ENCODE measurements around the gene CORO2A.

The CORO2A gene, protein sequence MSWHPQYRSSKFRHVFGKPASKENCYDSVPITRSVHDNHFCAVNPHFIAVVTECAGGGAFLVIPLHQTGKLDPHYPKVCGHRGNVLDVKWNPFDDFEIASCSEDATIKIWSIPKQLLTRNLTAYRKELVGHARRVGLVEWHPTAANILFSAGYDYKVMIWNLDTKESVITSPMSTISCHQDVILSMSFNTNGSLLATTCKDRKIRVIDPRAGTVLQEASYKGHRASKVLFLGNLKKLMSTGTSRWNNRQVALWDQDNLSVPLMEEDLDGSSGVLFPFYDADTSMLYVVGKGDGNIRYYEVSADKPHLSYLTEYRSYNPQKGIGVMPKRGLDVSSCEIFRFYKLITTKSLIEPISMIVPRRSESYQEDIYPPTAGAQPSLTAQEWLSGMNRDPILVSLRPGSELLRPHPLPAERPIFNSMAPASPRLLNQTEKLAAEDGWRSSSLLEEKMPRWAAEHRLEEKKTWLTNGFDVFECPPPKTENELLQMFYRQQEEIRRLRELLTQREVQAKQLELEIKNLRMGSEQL

DNA sequence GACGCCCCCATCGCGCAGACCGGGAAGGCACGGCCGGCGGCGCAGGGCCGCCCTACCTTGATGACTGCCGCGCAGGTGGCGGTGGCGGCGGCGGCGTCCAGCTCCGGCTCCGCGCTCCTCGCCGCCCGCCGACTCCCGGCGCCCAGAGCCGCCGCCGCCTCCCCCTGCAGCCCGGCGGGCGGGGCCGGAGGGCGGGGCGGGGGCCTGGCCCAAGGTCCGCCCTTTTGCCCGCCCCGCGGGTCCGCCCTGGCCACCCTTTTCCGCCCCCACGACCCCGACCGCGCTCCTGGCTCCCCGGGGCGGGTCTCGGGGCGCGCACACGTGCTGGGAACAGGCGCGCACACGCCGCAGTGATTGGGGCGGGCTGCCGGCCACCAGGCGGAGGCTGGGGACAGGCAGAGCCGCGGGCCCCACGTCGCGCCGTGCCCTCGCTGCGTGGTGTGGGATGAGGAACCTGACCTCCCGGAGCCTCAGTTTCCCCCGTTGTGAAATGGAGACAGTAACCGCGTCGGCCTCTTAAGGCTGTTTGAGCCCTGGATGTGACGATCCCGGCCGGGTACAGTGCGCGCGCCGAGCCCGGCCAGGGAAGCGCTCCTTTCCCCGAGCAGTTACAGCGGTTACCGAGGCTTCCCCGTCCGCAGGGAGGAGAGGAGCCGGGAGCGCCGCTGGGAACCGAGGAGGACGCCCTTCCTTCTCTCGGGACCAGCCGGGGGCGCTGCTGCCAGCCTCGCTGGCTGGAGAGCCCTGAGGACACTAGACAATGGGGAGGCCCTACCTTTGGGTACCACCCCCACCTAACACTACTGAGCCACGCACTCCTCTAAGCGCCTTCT is at the start of gene CORO2A:
Gene CORO2A, minus strand, starts transcription at position 135 of the 833 bp plus-strand sequence. CDS start 34,977 bp downstream, outside the sequence.
- DNase-seq: peak; percentile 91

DNA sequence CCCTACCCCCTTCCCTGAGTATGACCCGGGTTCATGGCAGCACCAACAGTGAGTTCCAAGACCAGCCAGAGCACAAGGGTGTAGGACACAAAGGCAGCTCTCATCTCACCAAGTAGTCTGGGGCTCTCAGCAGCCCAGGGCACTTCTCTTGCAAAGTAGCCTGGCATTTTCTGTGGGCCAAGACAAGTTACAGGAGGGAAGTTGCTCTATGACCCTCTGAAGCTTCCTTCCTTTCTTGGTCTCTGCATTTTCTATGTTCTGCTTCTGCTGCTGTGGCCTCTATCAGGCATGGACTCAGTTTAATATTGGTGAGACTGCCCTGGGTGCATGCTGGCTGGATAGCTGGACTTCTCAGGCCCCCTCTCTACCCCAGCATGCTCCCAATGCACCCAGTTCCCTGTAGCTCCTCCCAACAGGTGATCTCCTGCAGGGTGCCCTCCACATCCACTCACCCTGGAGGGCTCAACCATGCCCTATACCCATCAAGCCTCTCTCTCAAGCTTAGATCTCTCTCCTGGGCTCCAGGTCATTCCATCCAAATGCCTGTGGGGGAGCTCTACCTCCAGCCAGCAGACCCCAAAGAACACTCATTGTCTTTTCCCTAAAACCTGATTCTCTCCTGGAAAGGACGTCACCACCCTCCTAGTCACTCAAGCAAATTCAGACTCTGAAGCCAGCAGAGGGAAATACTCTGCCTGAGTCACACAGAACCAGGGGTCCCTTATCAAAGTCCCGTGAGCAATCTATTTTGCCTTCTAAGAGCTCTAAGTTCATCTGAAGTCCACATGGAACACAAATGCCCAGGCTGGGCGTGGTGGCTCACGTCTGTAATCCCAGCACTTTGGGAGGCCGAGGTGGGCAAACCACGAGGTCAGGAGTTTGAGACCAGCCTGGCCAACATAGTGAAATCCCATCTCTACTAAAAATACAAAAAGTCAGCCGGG is 49.2 kb upstream of the CORO2A start:
- DNase-seq: peak; percentile 17

DNA sequence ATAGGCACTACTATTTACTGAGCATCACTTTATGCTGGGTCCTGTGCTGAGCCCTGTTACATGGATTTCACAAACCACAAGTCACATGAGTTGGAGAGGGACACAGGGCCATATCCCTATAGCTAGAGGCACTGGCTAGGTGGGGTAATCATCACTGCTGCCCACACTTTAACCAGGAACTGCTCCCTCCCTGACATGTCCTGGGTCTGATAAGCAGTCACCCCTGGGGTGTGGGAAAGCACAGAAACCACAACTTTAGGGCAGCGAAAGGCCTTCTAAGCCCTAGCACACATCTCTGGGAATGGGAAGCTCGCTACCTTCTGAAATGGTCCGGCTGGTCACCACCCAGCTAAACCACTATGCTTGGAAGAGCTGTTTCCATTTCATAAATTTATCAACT is 48.0 kb upstream of the CORO2A start:
- no peak for DNase-seq

DNA sequence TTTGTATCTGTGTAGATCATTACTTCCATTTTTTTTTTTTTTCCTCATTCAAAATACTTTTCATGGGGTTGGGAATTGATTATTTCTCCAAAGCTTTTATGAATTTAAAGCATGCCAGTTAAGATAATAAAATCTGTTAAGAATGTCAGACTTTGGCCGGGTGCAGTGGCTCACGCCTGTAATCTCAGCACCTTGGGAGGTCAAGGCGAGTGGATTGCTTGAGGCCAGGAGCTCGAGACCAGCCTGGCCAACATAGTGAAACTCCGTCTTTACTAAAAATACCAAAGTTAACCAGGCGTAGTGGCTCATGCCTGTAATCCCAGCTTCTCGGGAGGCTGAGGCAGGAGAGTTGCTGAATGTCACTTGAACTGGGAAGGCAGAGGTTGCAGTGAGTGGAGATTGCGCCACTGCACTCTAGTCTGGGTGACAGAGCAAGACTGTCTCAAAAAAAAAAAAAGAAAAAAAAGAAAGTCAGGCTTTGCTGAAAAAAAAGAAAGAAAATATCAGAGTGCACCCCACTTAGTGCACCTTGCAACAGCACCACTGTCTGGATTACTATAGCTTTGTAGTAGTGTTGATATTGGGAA is 44.6 kb upstream of the CORO2A start:
- no peak for DNase-seq

DNA sequence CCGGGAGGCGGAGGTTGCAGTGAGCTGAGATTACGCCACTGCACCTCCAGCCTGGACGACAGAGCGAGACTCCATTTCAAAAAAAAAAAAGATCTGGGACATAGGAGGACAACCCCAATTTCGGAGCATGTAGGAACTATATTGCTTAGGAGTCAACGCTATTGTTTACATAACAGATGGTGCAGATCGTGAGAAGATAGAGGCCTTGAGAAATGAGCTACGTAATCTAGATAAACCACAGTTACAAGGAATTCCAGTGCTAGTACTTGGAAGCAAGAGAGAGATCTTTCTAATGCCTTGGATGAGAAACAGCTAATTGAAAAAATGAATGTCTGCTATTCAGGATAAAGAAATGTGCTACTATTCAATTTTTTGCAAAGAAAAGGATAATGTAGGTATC is 42.7 kb upstream of the CORO2A start:
- no peak for DNase-seq

DNA sequence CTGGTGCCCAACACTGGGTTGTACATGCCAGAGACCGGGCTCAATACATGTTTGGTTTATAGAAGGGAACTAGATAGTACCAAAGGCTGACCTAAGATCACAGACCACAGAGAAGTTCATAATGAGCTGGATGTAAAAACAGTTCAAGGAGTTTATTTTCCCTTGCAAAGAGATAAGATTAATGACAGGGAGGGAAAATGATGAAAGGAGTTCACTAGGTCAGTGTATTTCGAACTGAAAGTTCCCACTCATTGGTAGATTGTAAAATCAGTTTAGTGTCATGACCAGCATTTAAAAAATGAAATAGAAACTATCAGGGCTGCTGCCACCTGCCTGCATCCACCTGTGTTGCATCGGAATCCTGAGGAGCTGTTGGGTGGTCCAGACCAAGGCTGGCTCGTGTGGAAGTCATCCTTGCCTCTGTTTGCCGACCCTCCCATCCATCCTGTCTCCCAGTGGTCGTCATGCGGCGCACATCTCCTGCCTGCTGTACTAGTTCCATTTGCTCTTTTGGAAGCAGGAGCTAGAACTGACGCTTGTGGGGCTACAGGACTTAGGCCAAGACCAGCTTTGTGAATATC is 41.9 kb upstream of the CORO2A start:
- DNase-seq: no peak

DNA sequence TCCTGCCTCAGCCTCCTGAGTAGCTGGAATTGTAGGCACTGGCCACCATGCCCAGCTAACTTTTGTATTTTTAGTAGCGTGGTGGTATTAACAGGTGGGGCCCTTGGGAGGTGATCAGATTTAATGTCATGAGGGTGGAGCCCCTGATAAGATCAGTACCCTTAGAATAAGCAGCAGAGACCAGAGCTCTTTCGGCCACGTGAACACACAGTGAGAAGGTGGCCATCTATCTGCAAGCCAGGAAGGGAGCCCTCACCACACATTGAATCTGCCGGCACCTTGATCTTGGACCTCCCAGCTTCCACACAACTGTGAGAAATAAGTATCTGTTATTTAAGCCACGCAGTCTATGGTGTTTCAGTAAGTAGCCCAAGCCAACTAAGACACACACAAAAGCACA is 40.5 kb upstream of the CORO2A start:
- DNase-seq: no peak

DNA sequence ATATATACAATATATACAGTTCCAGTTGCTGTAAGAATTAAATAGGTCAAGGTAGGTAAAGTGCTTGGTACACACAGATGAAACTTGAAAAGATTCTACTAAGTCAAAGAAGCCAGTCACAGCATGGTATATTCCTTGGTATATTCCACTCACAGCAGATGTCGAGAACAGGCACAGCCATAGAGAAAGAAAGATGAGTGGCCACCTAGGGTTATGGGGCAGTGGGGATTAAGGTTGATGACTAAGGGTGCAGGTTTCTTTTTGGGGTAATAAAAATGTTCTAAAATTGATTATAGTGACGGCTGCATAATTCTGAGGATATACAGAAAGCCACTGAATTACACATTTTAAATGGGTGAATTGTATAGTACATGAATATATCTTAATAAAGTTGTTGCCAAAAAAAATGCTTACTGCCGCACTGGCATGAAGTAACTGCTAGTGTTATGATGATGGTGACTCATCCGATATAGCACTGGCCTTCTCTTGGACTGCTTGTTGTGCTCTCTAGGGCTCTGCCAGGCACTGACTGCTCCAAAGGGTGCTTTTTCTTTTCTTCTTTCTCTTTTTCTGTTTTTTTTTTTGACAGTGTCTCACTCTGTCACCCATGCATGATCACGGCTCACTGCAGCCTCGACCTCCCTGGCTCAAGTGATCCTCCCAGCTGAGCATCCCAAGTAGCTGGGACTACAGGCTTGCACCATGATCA is 39.5 kb upstream of the CORO2A start:
- no peak for DNase-seq

DNA sequence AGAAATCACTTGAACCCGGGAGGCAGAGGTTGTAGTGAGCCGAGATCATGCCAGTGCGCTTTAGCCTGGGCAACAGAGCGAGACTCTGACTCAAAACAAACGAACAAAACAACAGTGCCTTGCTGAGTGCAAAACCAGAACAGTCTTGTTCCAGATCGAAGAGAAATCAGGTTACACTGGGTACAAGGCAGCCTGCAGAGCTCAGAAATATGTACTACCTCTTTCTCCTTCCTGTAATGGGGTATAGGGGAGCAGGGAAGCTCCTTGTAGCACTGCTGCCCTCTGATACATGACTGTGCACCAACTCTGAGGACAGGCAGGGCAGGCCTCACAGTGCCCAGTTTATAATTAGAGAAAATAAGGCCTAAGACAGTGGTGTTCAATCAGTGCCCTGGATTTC is 38.4 kb upstream of the CORO2A start:
- no peak for DNase-seq

DNA sequence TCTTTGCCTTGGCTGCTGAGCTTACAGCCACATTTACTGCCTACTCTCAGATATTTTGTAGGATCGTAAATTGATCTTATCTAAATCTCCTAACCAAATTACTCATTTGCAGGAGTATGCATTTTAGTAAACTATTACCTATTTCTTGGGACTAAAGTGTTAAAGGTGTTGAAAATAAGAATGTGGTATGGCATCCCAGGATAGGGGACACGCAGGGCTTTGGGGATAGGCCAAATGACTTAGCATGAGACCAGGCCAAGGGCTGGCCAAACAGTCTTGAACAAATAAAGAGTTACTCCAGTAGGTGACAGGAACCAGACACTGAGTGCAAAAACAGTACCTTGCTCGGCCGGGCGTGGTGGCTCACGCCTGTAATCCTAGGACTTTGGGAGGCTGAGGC is 37.9 kb upstream of the CORO2A start:
- no peak for DNase-seq

DNA sequence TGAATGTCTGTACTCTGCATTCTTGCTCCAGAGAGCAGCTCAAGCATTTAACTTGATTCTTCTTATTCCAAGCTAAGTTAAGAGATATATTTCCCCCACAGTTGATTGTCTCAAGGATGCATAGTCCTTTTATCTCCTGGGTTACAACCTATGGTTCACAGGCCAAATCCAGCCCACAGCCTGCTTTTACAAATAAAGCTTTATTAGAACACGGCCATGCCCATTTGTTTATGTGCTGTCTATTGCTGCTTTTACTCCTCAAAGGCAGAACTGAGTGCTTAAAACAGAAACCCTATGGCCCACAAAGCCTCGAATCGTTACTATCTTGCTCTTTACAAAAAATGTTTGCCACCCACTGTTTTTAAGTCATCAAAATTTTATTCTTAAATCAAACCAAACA is 37.2 kb upstream of the CORO2A start:
- DNase-seq: no peak

DNA sequence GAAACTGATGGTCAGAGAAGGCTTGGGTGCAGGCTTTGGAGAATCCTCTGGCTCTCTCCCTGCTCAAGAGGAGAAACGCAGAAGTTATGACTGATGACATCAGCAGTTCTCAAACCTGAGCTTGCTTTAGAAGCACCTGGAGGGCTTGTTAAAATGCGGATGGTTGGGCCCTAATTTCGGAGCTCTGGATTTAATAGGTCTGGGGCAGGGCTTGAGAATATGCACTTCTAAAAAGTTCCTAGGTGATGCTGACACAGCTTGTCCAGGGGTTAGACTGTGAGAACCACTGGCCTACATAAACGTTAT is 36.6 kb upstream of the CORO2A start:
- no peak for DNase-seq

DNA sequence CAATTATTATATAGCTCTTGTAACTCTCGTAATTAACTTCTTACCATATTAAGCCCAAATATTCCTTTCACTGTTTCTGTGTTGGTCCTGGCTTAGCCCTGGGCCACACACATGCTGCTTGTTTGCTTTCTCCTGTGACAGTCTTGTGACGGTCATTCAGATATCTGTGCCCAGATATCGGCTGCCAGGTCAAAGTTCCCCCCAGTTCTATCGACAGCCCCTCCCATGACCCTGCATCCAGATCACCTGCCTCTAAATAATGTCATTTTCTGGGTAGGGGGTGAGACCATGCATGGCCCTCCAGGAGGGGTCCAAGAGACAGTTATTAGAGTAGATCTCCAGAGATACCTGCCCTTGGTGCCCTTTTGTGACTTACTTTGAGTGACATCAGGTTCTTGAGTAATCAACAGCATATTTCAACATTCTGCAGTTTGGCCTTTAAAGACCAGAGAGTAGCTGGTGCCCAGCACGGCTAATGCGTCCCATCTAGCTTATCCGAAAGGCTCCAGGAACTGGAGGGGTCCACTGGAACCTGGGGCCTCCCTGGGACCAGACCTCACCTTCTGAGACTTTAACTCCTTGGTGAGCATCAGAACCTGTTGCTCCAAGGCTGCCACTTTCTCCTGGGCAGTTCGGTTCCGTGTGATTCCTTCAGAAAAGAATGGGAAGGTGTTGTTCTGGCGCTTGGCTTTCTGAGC is 36.1 kb upstream of the CORO2A start:
- DNase-seq: no peak

DNA sequence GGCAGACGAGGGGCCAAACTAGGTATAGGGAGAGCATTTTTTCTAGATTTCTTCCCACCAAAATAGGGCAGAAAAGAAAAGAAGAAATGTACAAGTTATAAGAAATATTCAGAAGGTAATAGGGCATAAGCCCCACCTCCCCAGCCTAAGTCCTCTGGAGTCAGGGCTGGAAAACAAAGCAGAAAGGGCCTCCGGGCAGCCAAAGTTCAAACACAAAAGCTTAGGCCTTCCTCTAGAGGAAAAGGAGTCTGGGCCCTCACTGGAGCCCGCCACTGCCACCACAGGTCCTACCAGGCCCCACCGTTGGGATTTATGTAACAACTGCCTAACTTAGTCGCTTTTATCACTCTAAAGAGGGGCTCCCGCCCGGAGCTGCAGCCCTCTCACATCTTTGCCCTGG is 35.4 kb upstream of the CORO2A start:
- no peak for DNase-seq

DNA sequence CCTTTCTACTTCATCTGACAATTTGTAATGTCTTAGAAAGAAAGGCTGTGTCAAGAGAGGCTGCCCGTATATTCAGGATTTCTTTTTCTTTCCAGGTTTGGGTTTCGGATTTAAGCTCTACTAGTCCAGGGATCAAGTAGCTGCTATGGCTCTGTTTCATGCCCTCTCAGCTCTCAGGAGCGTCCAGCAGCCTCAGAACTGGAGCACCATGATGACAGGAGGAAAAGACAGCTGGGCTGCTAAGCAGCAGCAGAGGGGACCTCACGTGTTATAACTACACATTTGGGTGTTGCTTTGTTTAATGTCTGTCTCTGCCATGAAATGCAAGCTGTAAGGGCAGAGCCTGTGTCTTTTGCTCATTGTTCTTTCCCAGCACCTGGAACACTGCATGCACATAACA is 34.5 kb upstream of the CORO2A start:
- DNase-seq: peak; percentile 75

DNA sequence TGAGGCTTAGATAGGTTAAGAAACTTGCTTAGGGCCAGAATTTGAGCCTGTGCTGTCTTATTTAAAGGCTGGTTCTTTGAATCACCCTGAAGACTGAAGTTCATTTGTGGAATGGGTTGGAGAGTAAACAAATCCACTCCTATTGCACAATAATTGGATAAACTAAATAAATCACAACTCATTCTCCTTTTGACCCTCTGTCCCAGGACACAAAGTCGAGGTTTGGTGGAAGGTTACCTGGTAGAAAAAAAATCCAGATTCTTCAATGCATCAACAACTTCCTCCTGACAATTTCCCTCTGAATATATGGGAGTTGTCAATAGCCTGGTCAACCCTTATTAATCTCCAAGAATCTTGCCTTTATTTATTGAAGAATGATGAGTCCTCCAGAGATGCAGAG is 34.1 kb upstream of the CORO2A start:
- DNase-seq: no peak

DNA sequence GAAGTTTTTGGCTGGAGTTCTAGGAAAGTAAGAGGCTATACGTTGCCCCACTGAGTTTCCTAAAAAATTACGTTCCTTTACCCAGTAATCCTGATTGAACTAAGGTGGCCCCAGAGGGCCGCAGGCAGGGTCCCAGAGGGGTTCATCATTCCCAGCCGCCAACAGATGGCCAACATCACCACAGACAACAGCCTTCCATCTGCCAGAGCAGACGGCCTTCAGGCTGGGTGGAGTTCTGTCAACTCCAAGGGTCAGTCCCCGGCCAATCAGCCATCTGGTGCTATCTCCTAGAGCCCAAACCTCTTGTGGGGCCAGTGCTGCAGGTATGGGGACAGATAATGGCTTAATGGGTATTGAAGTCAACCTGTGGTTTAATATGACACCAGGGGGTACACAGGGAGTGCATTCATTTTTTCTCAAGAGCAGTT is 32.6 kb upstream of the CORO2A start:
- DNase-seq: peak; percentile 93

DNA sequence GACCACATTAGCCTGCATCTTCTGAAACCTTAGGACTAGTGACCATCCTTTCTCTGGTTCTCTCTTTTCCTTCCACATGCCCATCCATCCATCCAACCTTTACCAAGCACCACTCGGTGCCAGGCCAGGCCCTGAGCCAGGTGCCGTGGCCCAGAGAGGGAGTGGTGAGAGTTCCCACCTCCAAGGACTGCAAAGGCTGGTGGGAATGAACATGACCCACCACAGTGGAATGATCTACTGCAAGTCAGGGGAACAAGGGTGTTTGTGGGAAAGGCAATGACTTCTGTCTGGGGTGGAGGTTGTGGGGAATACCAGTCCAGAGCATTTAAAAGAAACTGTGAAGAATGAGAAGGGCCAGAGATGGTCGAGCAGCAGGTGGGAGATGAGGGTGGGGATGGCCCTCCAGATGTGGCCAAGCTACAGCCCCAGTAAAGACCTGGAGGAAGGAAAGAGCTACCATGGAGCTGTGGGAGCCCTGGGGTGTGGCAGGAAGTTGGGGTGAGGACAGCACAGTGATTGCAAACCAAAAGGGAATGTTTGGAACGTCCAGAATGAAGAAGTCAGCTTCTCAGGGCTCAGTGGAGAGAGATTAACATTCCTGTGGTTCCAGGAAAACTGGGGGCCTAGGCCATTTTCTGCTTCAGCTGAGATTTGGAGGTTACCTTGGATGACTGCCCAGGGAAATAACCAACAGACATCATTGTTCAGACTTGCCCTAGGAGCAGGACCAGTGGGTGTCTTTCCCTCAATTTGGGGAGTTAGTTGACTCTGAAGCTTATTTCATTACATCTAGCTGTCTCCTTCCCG is 30.7 kb upstream of the CORO2A start:
- no peak for DNase-seq

DNA sequence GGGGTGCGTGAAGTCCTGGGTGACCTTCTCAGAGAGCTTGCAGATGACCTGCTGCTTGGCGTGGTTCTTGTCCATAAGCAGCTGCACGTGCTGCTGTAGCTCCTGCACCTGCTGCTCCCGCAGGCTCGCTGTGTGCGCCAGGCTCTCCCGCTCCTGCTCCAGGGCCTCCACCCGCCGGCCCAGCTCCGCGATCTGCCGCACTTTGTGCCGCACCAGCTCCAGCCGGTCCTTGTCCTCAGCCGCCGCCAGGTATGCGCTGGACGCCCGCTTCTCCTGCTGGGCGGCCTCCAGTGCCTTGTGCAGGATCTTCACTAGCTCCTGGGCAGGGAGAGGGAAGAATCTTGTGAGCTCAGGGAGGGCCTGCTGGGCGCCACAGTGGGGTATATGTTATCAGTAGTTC is 28.5 kb upstream of the CORO2A start:
- no peak for DNase-seq

DNA sequence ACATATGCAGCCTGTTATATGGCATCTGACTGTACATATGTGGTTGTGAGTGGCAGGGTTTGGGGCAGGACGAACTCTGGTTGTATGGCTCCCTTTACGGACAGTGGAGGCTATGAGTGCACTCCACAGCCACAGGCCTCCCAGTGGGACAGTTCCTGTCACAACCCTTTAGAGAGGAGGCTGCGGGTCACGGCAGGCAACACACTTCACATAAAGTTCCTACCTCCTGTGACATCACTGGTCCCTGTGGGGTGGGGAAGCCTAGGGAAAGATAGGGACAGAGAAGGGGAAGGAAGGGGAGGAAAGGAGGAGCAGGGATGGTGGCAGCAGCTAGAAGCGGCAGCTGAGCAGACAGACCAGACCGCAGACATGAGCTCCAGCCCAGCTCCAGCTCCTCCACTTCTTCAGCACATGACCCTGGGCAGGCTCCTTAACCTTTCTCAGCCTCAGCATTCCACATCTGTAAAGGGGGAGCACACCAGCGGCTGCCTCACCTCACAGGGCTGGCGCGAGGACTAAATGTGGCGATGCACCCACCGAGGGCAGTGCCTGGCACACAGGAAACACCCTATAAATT is 27.4 kb upstream of the CORO2A start:
- no peak for DNase-seq
